Ureter (tissue), 1 donor: ENCODE measurements around the gene GALNT7. TPM values are rescaled to one million over a fixed set of nuclear protein-coding genes. Genes with fewer than 3 reads are reported as not detected.
"Not testable (repeated sequence)": the region's sequence is repeated elsewhere in the genome, so short reads cannot be mapped to it uniquely, and the experiment has no call there.

Source experiments
- DNase-seq: peaks from one replicate; pipeline ENCODE4 v3.0.0-alpha.2; 2020; ENCODE audit warnings: low spot score
- total RNA-seq: library from RNA; stranded (reverse); gene quantifications from one replicate; pipeline ENCODE4 v1.2.4, GENCODE V29; 2023
- donor health status: DM: yes; HTN: yes; CAD: no.

Gene GALNT7
- total RNA-seq, 1 donor from 2014 or later: 49.7 TPM

DNA sequence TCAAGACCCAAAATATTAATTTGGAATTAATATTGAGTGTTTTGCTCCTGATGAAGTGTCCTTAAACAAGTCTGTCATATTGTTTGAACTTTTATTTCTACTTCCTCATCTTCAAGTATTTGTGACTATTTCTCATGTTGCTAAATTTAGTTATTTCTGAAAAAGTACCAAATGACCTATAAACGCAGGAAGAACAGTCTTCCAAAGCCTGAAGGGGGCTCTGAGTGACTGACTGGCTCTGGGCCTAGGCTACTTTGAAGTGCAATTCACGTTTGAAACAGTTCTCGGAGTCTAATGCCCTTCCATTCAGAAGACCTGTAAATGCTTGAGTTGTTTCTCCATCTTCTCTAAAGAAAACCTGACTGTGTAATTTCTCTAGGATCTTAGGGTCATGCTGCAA lies 26.5 kb downstream of the GALNT7 start:
- DNase-seq: no peak

GRCh38 chr4:173199553-173199952 lies 30.9 kb downstream of the GALNT7 start:
- DNase-seq: no peak

- DNase-seq: no peak
These were observed 31.7 kb downstream of the GALNT7 start for GRCh38 chr4:173200103-173200884.

DNA sequence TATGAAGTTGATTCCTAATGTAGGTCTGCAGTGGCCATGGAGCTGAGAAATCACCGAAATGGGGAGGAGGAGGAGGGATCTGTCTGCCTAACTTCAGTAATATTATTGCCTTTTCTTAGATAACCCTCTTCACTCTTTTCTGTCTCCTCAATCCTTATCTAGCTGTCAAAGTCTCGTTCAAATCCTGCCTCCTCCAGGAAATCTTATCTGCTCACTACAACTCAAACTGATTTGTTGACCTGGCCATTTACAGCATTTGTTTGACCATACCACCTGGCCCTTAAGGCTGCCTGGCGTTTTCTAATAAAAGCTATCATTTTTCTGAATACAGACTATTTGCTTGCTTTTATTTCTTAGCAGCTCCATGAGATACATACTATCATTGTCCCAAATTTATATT lies 33.8 kb downstream of the GALNT7 start:
- no peak for DNase-seq

GRCh38 chr4:173205656-173206055 lies 37.0 kb downstream of the GALNT7 start:
- DNase-seq: no peak

- DNase-seq: no peak
These were observed 39.8 kb downstream of the GALNT7 start for GRCh38 chr4:173208420-173208819.

- DNase-seq: no peak
These were observed 42.6 kb downstream of the GALNT7 start for GRCh38 chr4:173211222-173211621.

- DNase-seq: no peak
These were observed 43.2 kb downstream of the GALNT7 start for GRCh38 chr4:173211838-173212237.

DNA sequence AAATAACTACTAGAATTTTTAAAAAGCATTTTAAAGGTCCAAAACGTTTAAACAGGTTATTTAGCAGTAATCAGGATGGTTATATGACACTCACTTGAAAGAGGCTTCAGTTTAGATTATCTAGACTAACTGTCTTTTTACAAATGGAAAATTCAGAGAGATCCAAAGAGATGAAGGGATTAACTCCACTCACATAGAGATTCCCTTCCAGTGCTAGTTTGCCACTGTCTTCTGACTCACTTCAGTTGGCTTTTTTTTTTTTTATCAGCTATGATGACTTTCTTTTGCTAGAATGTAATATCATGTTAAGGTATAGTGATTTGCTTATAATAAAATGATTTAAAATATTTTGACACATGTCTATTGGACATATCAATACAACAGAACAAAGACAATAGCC lies 43.8 kb downstream of the GALNT7 start:
- no peak for DNase-seq

DNA sequence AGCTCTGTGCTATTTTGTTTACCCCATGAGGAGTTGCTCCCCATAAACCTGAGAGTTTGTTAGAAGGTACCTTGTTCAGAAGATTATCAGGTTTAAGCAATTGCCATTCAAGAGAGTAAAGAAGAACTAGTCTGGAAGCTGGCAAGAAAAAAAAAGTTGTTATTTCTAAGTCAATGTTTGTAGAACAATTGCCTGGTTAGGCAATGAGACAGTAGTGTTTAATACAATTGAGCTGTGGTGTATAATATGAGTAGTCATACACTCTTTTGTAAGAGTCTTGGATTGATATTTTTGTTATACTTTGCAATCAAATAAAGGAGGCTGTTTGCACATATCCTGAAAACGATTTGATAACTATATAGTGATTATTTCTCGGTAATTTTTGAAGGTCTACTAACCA lies 44.7 kb downstream of the GALNT7 start:
- DNase-seq: no peak

DNA sequence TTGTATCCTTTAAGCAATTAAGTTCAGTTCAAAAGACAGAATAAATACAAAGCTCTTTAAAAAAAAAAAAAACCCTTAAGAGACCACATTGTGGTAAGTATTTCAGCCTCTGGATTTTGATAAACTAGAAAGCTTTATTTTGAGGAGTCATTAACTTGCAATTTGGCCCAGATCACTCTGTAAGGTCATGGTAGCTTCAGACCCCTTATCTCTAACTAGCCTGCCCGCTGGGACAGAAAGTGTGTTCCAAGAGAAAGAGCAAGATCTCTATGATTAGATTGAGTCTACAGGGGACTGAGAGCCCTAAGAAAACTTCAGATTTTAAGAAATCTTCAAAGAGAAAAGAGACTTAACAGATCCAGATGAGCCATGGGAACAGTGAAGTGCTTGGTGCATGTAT lies 45.6 kb downstream of the GALNT7 start:
- DNase-seq: no peak

DNA sequence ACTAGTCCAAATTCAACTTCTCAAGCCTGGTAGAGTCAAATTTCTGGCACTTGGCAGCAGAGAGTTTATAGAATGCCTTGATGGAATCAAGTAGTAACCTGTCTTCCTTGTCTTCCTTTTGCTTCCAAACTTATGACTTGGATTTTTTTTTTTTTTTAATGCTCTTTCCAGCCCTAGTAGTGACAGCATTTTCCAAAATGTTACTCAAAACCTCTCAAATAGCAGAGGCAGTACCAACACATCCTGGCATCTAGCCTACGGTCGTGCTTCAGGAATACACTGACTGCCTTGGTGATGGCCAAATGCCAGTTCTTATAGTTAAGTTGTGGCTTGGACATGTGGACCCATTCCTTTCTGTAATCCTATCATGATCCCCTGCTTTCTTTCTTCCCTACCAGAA lies 46.0 kb downstream of the GALNT7 start:
- no peak for DNase-seq

GRCh38 chr4:173217075-173217474 lies 48.5 kb downstream of the GALNT7 start:
- no peak for DNase-seq

GRCh38 chr4:173217727-173218126 lies 49.1 kb downstream of the GALNT7 start:
- no peak for DNase-seq

- no peak for DNase-seq
These were observed 50.0 kb downstream of the GALNT7 start for GRCh38 chr4:173218411-173219125.

GRCh38 chr4:173219126-173219437 lies 50.5 kb downstream of the GALNT7 start:
- DNase-seq: not testable (repeated sequence)

DNA sequence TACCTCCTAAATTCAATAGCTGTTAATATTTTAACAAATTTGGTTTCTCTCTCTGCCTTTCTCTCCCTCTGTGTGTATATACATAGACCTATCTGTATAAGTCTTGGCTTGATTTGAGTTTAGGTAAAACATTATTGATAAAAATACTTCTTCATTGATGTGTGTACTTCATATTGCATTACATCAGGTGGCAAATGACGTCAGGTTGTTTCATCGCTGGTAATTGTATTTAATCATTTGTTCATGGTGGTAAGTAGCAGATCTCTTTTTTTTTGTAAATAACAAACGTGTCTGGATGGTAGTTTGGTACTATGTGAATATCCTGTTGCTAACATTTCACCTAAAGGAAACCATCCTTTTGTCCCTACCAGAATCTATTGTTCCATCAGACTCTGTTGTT lies 55.1 kb downstream of the GALNT7 start:
- no peak for DNase-seq

DNA sequence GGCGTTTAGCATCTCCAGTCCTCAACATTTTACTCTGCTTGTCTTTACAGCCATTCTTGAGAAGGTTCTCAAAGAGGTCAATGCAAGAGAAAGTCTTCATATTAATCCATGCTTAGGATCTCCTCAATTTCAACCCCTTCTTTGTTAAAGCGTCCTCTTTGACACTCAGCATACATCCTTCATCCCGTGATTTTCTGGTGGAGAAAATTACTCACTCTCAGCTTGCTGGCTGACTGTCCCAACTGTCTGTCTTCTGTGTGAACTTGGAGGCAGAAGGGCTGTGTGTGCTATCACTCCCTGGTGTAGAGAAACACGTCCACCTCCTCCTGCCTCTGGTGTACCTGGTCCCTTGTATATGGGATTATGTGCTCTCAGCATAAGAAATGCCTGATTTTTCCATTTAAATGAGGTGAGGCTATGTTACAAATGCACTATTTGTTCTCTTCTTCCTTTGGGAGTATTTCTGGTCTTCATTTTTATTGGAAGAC lies 57.8 kb downstream of the GALNT7 start:
- DNase-seq: no peak

DNA sequence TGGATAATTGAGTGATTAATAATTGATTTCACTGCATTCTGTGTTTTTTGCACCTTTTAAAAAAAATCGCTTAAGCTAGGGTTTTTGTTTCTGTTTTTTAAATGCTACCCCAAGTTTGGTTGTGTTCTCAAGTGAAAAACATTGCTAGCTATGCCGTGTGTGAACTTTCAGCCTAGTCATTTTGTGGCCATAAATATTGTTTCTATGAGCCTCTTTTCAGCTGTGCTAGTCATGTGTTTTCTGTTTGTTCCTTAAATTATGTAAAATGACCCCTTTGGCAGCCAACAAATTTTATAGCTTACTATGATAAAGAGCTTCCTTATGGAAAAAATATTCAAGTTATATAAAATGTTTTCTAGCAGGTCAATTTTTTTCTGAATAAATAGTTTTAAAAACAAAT lies 59.1 kb downstream of the GALNT7 start:
- no peak for DNase-seq

GRCh38 chr4:173230062-173230461 lies 61.5 kb downstream of the GALNT7 start:
- no peak for DNase-seq

DNA sequence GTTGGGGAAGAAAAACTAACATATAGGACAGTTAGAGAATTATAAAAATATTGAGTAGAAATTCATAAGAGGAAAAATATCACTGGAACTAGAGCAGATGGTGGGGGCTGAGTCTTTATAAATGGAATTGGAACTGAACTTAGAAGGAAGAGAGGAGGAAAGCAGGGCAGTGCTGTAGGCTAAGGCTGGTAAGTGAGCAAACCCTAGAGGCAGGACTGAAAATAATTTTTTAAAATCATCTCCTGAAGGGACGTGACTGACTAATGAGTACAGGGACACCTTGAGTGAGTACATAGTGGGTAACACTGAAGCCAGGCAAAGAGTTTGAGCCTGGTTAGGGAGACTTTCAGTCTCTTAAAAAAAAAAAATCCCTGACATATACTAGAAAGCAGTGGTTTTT lies 63.3 kb downstream of the GALNT7 start:
- no peak for DNase-seq

GRCh38 chr4:173233857-173234256 lies 65.2 kb downstream of the GALNT7 start:
- DNase-seq: no peak

- DNase-seq: no peak
These were observed 66.4 kb downstream of the GALNT7 start for GRCh38 chr4:173235050-173235449.
